HG03521 (cell line): ENCODE measurements around the gene KLHL17.
"Not testable (repeated sequence)": the region's sequence is repeated elsewhere in the genome, so short reads cannot be mapped to it uniquely, and the experiment has no call there.

ENCODE experiments used
- ATAC-seq: cut with Tn5 transposase; IDR thresholded peaks from one replicate; pipeline ENCODE4 v1.9.1; 2021; ENCODE audit warnings: mild to moderate bottlenecking, moderate library complexity; ENCODE audit not compliant: unreplicated experiment

The KLHL17 gene

GRCh38 chr1:980137-980571, 19.8 kb downstream of the KLHL17 start:
- ATAC-seq: no peak

GRCh38 chr1:980602-981395, 20.4 kb downstream of the KLHL17 start:
- ATAC-seq: no peak

- ATAC-seq: no peak
Measured at GRCh38 chr1:981491-981954, 21.1 kb downstream of the KLHL17 start.

GRCh38 chr1:981955-982558, 21.7 kb downstream of the KLHL17 start, which contains the start of gene PERM1:
TSS of gene PERM1 (minus strand) at chr1:982093. CDS start at chr1:981029, 1,064 bp downstream.
- no peak for ATAC-seq

GRCh38 chr1:982765-983436, 22.5 kb downstream of the KLHL17 start:
- ATAC-seq: no peak

GRCh38 chr1:983798-984475, 23.6 kb downstream of the KLHL17 start:
- no peak for ATAC-seq

- no peak for ATAC-seq
Measured at GRCh38 chr1:984476-984814, 24.1 kb downstream of the KLHL17 start.

- no peak for ATAC-seq
Measured at GRCh38 chr1:985126-985525, 24.7 kb downstream of the KLHL17 start.

- not testable (repeated sequence) for ATAC-seq
Measured at GRCh38 chr1:988061-988460, 27.7 kb downstream of the KLHL17 start.

- ATAC-seq: not testable (repeated sequence)
Measured at GRCh38 chr1:991275-991674, 30.9 kb downstream of the KLHL17 start.

- ATAC-seq: no peak
Measured at GRCh38 chr1:991895-992294, 31.5 kb downstream of the KLHL17 start.

- ATAC-seq: no peak
Measured at GRCh38 chr1:992362-992761, 32.0 kb downstream of the KLHL17 start.

GRCh38 chr1:993379-993995, 33.1 kb downstream of the KLHL17 start:
- no peak for ATAC-seq

- ATAC-seq: not testable (repeated sequence)
Measured at GRCh38 chr1:994546-994945, 34.2 kb downstream of the KLHL17 start.

GRCh38 chr1:995665-996633, 35.6 kb downstream of the KLHL17 start:
- no peak for ATAC-seq

- no peak for ATAC-seq
Measured at GRCh38 chr1:996851-997712, 36.7 kb downstream of the KLHL17 start.

- no peak for ATAC-seq
Measured at GRCh38 chr1:997713-997992, 37.3 kb downstream of the KLHL17 start.

GRCh38 chr1:997993-998744, 37.8 kb downstream of the KLHL17 start:
- no peak for ATAC-seq

- ATAC-seq: no peak
Measured at GRCh38 chr1:998745-998994, 38.3 kb downstream of the KLHL17 start.
